NCI-H2196 (cell line): Measurements from ENCODE around the gene OSGIN1.
A peak's percentile ranks its signal among the peaks of the same experiment; 100 is the strongest.

ENCODE experiments used
- DNase-seq: peaks from one replicate; lab custom pipeline; 2025; ENCODE audit not compliant: unreplicated experiment; lab: John Stamatoyannopoulos, UW

OSGIN1 gene

GRCh38 chr16:83952940-83953795 is at the start of gene OSGIN1:
Gene OSGIN1 (plus strand): TSS chr16:83953240. CDS start chr16:83957672, 4,432 bp downstream.
- DNase-seq = peak; percentile 70

- no peak for DNase-seq
These were observed 49.3 kb upstream of the OSGIN1 start for GRCh38 chr16:83903751-83904150.

GRCh38 chr16:83906683-83907082 is 46.4 kb upstream of the OSGIN1 start:
- DNase-seq = no peak

- DNase-seq = no peak
These were observed 45.9 kb upstream of the OSGIN1 start for GRCh38 chr16:83907111-83907510.

- no peak for DNase-seq
These were observed 45.3 kb upstream of the OSGIN1 start for GRCh38 chr16:83907631-83908250.

- DNase-seq = no peak
These were observed 44.2 kb upstream of the OSGIN1 start for GRCh38 chr16:83908798-83909197.

GRCh38 chr16:83911290-83911689 is 41.8 kb upstream of the OSGIN1 start:
- no peak for DNase-seq

GRCh38 chr16:83912519-83913244 is 40.4 kb upstream of the OSGIN1 start:
- DNase-seq = no peak

- no peak for DNase-seq
These were observed 39.8 kb upstream of the OSGIN1 start for GRCh38 chr16:83913245-83913633.

- no peak for DNase-seq
These were observed 38.8 kb upstream of the OSGIN1 start for GRCh38 chr16:83914091-83914710.

- no peak for DNase-seq
These were observed 38.0 kb upstream of the OSGIN1 start for GRCh38 chr16:83915081-83915480.

GRCh38 chr16:83915491-83915890 is 37.5 kb upstream of the OSGIN1 start:
- DNase-seq = no peak

GRCh38 chr16:83917152-83918120 is 35.6 kb upstream of the OSGIN1 start:
- DNase-seq = no peak

GRCh38 chr16:83920894-83921491 is 32.0 kb upstream of the OSGIN1 start:
- no peak for DNase-seq

GRCh38 chr16:83923581-83924365 is 29.3 kb upstream of the OSGIN1 start:
- no peak for DNase-seq

GRCh38 chr16:83924686-83925085 is 28.4 kb upstream of the OSGIN1 start:
- DNase-seq = no peak

- no peak for DNase-seq
These were observed 27.7 kb upstream of the OSGIN1 start for GRCh38 chr16:83925095-83925905.
